Pancreas (tissue), 10 donors: ENCODE data around the gene BCKDHB. TPM values are rescaled to one million over a fixed set of nuclear protein-coding genes. Genes with fewer than 3 reads are reported as not detected.

Experiments used
- ATAC-seq, 4 donors: fragments of 200-7000 bp; cut with Tn5 transposase; one replicate each; pipeline versions ENCODE4 v1.8.0 to v1.9.1; 2020; ENCODE audit warnings: mild to moderate bottlenecking in 4 of 4, moderate library complexity in 4 of 4
- DNase-seq, 6 donors: peaks; one replicate each; pipeline ENCODE4 v3.0.0-alpha.2; 2020
- FAIRE-seq: peaks from 2 replicates; lab custom pipeline; 2012; peaks lifted over from hg19 to GRCh38; lab: Jason Lieb, UNC
- H3K27ac ChIP-seq, 4 donors: fragments of 200-600 bp; sonication (generic); 1 replicate in 3 of 4; 2 replicates in 1 of 4; pipeline versions ENCODE4 v1.5.0 to v1.8.0; 2020
- H3K27me3 ChIP-seq, 4 donors: fragments of 200-600 bp; one replicate each; pipeline ENCODE4 v1.8.0; 2021
- H3K36me3 ChIP-seq, 3 donors: fragments of 200-600 bp; sonication (generic) in 1 of 3; one replicate each; pipeline versions ENCODE4 v1.5.0 to v1.8.0; 2020 to 2021
- H3K4me1 ChIP-seq, 3 donors: fragments of 200-600 bp; one replicate each; pipeline ENCODE4 v1.8.0; 2021
- H3K4me3 ChIP-seq, 4 donors: fragments of 200-600 bp; sonication (generic) in 2 of 4; one replicate each; pipeline versions ENCODE4 v1.5.0 to v1.8.0; 2020 to 2021
- H3K9me3 ChIP-seq, 4 donors: fragments of 200-600 bp; one replicate each; pipeline ENCODE4 v1.8.0; 2021
- CTCF ChIP-seq, 4 donors: fragments of 200-600 bp; sonication (generic) in 3 of 4; IDR thresholded peaks; one replicate each; pipeline versions ENCODE4 v1.5.0 to v1.8.0; 2021; ENCODE audit warnings: antibody characterized with exemption in 4 of 4
- WGBS, 2 donors: extraction: QIAGEN DNeasy Blood & Tissue Kit; methylation state at CpG; one replicate each; pipeline ENCODE4 v1.1.7; 2013; 5-methylcytosine and 5-hydroxymethylcytosine counted together
- intact Hi-C, 3 donors: fragments of 100-400 bp; cut with DNase I; formaldehyde crosslinking; loops; one replicate each; pipeline versions ENCODE4 v1.11.1 to v1.14.2; 2022
- polyA plus RNA-seq, 2 donors: library from polyadenylated mRNA; stranded (reverse); fragments of 200-250 nt; gene quantifications; one replicate each; pipeline ENCODE4 v1.2.3, GENCODE V29; 2013
- total RNA-seq, 6 donors: library from RNA; stranded (reverse); fragmentation: NEBNext Ultra II Directional in 4 of 6; extraction: Animal tissue kit (Norgen Biotek cat#: 25700) in 4 of 6; gene quantifications; one replicate each; pipeline versions ENCODE4 v1.2.1 to v1.2.4, GENCODE V29; 2021 to 2023
- donor health status: healthy with polysubstance abuse.
- donor health status: DM: no; HTN: no; CAD: no; lungs with moderate emphysema.
- donor health status: DM: no; HTN: no; CAD: no.
- donor health status: control.
- donor health status: control.
- donor health status: Bipolar disorder and iron deficiency.
- donor health status: DM: yes; HTN: yes; CAD: no.
- donor health status: DM: no; HTN: no; CAD: no.
- donor health status: DM: no; HTN: no; CAD: no.
- donor health status: DM: yes; HTN: yes; CAD: no.

Gene BCKDHB
- total and polyA plus RNA-seq, 8 donors = 4.8 to 16.8 (median 10.5) TPM

- no peaks in the 10 kb centered on the region for H3K9me3 ChIP-seq
- no peak for DNase-seq
- H3K4me3 ChIP-seq = no peak overlapping the region
- no peaks in the 10 kb centered on the region for H3K36me3 ChIP-seq
- H3K4me1 ChIP-seq = no peaks in the 10 kb centered on the region
- FAIRE-seq = no peak
- no peak for ATAC-seq
- no peak overlapping the region for H3K27ac ChIP-seq
- no peak for TF ChIP-seq CTCF (IDR thresholded peaks at IDR 0.05)
- no peaks in the 10 kb centered on the region for H3K27me3 ChIP-seq
- intact Hi-C loops = no loop called here
- WGBS, 2 donors = 90 to 94% methylated on average over 2 of the region's 2 CpGs
Observed at GRCh38 chr6:80158478-80158989, 52.1 kb downstream of the BCKDHB start.

DNA sequence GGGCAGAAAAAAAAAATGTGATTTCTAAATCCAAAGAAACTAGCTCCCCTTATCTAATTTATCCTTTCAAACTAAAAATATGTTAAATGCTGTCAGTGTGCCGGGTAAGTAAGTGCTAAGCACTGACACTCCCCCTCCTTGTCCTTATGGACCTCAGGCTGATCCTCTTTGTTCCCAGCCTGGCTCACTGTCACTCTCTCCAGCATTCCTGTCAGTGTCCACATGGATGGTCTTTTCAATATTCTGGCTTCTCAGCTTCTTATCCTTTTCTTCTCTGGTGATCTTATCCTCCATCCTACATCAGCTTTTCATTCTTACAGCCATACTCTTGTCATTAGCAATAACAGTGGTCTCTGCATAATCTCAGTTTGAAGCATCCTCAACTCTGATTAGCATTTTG lies 55.0 kb downstream of the BCKDHB start:
- intact Hi-C loops = no loop called here
- no peak for FAIRE-seq
- ATAC-seq = no peak
- 98 to 100% methylated on average over 1 of the region's 1 CpG for WGBS, 2 donors
- no peak for DNase-seq
- TF ChIP-seq CTCF (IDR thresholded peaks at IDR 0.05) = no peak
- Histone ChIP-seq H3K4me1 (no peaks in the 10 kb centered on the region), H3K27ac (no peak overlapping the region), H3K9me3 (no peaks in the 10 kb centered on the region), H3K4me3 (no peak overlapping the region), H3K36me3 (no peaks in the 10 kb centered on the region), H3K27me3 (no peaks in the 10 kb centered on the region)

DNA sequence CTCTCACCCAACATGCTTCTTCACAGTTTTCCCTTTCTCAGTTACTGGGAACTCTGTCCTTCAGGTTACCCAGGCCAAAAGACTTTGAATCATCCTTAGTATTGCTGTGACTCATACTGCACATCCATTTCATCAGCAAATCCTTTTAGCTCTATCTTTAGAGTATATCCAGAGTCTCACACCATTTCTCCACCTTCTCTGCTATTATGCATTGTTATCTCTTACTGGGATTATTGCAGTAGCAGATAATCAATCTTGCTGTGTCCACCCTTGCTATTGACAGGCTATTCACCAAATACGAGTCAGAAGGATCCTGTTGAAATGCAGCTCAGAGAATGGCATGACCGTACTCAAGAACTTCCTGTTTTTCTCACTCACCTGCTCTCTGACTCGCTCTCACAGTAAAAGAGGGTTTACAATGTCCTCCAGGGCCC lies 57.3 kb downstream of the BCKDHB start:
- no peak for TF ChIP-seq CTCF (IDR thresholded peaks at IDR 0.05)
- FAIRE-seq = no peak
- no peak overlapping the region for H3K4me3 ChIP-seq
- no peak overlapping the region for H3K27ac ChIP-seq
- no peaks in the 10 kb centered on the region for H3K4me1 ChIP-seq
- 84 to 85% methylated on average over 3 of the region's 3 CpGs for WGBS, 2 donors
- intact Hi-C loops = no loop called here
- ATAC-seq = peak in 1 of 4 donors; percentile 30
- H3K9me3 ChIP-seq = no peaks in the 10 kb centered on the region
- no peaks in the 10 kb centered on the region for H3K27me3 ChIP-seq
- H3K36me3 ChIP-seq = no peaks in the 10 kb centered on the region
- no peak for DNase-seq

- H3K9me3 ChIP-seq = no peaks in the 10 kb centered on the region
- H3K4me1 ChIP-seq = peaks cover 0 to 11% (median 0%) of the 10 kb centered on the region in 3 donors
- TF ChIP-seq CTCF (IDR thresholded peaks at IDR 0.05) = no peak
- no peak overlapping the region for H3K27ac ChIP-seq
- 81 to 82% methylated on average over 3 of the region's 3 CpGs for WGBS, 2 donors
- no peak overlapping the region for H3K4me3 ChIP-seq
- FAIRE-seq = no peak
- intact Hi-C loops = no loop called here
- no peaks in the 10 kb centered on the region for H3K27me3 ChIP-seq
- no peak for ATAC-seq
- DNase-seq = no peak
- no peaks in the 10 kb centered on the region for H3K36me3 ChIP-seq
Observed at GRCh38 chr6:80165143-80165542, 58.7 kb downstream of the BCKDHB start.

DNA sequence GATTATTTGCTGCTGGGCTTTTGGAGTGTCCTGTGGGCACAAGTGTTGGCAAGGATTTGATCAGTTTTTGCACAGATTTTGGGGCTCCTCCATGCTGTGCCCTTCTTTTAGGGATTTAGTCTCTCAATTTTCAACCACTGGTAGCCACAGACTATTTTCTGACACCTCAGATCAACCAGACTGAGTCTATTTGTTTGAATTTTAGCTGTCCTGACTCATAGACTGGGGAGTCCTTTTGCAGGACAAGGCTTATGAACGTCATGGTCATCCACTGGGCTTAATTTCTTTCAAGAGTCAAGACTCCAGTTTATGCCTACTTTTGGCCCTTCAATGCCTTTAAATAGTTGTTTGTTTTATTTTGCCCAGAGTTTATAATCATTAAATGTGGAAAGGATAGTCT lies 59.3 kb downstream of the BCKDHB start:
- DNase-seq (no peak), FAIRE-seq (no peak), ATAC-seq (no peak)
- Histone ChIP-seq H3K27me3 (no peaks in the 10 kb centered on the region), H3K9me3 (no peaks in the 10 kb centered on the region), H3K36me3 (no peaks in the 10 kb centered on the region), H3K4me1 (peaks cover 0 to 12% (median 0%) of the 10 kb centered on the region in 3 donors), H3K27ac (no peak overlapping the region), H3K4me3 (no peak overlapping the region)
- TF ChIP-seq CTCF (IDR thresholded peaks at IDR 0.05) = no peak
- 93 to 100% methylated on average over 1 of the region's 1 CpG for WGBS, 2 donors
- intact Hi-C loops = no loop called here
